Retina (tissue), 1 donor: Measurements from ENCODE around the gene CAMK4.
A peak's percentile ranks its signal among the peaks of the same experiment; 100 is the strongest.

ENCODE experiments used
- DNase-seq: peaks from one replicate; pipeline ENCODE4 v3.0.0-alpha.2; 2016

The CAMK4 gene

DNA sequence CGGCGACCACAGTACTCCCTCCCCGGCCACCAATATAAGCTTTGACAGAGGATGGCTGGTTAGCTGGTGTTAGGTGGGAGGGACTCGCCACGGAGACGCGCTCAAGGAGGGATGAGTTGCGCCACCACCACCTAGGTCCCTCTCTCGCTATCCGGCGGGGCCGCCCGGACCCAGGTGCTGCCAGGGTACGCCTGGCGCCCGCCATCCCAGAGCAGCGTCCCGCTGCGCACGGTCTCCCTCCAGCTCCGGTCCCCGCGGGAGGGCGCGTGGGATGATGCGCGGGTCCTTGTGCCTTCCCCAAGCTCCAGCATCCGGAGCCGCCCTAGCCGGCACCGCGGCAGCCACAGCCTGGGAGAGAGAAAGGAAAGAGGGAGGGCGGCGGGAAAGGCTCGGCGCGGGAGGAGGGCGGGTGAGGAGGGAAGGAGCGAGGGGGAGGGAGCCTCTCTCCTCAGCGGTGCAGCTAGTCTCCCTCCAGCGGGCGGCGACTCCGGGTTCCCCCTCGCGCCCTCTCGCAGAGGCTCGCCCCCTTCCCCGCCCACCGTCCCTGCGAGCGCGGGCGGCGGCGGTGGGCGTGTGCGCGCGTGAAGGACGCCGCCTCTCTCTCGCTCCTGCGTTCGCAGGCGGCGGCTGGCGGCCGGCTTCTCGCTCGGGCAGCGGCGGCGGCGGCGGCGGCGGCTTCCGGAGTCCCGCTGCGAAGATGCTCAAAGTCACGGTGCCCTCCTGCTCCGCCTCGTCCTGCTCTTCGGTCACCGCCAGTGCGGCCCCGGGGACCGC is at the start of gene CAMK4:
CAMK4 (plus strand) TSS at position 598 of the 774 bp plus-strand sequence; CDS start at position 698, 100 bp downstream.
- peak; percentile 93 for DNase-seq

DNA sequence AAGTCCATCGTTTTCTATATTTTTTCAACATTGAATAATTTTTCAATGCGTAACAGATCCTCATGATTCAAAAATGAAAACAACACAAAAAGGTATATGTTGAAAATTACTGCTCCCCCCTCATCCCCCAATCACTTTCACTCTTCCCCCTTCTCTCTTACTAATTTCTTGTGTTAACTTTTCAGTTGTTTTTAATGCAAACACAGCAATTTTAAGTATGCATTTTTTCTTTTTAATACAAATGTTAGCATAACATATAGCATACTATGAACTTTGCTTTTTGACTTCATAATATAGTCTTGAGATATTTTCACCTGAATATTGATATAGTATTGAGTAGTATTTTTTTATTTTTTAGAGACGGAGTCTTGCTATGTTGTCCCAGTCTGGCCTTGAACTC is 41.1 kb upstream of the CAMK4 start:
- no peak for DNase-seq

DNA sequence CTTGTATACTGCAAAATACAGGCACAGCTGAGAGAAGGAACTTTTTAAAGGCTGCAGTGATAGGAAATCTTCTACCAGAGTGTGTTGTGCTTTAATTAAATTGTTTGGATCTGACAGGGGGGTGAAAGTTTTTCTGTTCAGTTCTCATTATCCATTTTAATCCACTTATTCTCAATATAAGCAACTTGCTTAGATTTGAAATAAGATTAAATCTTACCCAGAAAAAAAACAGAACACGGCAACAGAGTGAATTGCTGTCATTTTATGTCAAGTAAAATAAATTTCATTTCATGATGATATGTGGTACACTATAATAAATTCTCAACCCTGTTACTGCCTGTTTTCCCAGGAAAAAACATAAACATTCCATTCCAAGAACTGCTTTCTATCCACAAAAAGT is 37.1 kb upstream of the CAMK4 start:
- no peak for DNase-seq

DNA sequence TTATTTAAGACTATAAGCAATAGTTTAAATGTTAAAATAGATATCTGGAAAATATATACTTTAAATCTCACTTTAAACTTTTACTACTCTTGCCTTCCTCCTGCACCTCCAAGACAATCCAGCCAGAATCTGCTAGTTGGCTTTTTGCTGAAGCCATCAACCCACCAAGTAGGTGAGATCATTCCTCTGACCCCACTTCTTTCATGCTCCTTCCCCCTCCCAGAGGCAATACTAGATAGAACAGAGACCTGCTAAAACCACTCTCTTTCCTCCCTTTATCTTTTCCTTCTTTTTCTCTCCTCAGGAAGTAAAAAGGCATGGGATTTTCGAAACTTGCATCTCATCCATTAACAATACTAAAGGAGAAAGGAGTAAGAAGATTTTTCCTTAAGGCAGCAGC is 30.1 kb upstream of the CAMK4 start:
- DNase-seq: no peak

DNA sequence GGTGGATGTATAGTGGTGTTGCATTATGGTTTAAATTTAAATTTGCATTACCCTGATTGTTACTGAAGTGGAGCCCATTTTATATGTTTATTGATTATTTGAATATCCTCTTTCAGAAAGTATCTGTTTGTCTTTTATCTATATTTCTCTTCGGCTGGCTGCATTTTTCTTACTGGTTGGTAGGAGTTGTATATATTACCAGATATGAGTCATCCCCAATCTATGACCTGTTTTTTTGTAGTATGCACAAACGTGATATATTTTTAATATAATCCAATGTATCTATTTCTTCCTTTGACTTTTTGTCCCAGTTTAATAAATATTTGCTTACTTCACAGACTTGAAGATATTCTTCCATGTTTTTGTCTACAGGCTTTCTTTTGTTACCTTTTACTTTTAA is 29.3 kb upstream of the CAMK4 start:
- DNase-seq: no peak

DNA sequence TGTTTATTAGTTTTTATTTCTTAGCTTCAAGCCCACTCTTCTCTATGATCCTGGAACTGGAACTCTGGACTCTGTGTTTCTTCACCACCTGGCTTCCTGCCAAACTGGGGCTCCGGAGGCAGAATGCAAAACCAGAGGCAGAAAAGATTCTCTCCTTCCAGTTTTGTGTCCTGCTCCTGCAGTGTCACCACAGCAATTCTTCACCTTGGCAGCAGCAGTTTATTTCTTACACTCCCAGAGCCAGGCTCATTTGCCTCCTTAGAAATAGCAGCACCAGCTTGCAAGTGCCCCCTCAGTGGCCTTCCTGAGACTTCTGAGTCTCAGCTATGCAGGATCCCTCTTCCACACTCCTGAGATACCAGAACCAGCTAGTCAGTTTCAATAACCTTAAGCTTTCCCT is 26.7 kb upstream of the CAMK4 start:
- DNase-seq: no peak

DNA sequence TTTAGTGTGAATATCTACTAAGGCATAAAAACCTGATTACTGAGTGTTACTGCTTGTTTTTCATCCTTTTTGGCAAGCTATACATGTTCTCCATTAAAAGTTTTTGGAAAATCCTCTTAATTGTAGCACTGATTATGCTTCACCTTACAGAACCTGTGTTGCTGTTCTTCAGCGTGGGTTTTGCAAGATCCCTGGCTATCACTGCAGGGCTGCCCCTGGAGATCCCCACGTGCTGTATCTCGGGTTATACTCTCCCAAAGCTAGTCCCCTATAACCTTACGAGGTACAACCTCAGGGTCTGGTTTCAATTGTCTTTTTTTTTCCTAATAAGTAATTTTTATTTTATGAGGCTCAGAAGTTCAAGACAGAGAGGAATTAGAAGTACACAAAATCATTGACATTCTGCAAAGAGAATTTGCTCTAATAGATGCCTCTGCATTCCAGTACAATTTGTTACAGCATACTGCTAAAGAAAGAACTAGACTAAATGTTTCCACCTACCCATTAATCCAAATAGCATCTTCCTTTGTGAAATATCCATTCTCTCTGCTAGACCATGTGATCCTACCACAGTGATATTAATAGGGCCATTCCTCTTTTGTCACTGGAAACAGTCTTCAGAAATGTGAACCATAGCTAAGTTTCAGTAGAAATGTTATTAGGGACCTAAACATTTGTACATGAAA is 25.8 kb upstream of the CAMK4 start:
- DNase-seq: no peak

DNA sequence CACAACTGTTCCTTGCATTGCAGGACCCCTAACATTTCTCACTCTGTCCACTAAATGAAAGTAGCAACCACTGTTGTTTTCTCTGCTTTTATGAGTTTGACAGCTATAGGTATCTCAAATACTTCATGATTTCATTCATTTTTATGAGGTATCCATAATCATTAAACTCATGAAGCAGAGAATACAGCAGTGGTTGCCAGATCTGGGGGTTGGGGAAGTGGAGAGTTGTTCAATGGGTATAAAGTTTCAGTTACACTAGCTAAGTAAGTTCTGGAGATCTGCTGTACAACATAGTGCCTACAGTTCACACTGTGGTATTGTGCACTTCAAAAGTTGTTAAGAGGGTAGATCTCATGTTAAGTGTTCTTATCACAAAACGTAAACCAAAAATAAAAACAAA is 23.4 kb upstream of the CAMK4 start:
- DNase-seq: no peak

DNA sequence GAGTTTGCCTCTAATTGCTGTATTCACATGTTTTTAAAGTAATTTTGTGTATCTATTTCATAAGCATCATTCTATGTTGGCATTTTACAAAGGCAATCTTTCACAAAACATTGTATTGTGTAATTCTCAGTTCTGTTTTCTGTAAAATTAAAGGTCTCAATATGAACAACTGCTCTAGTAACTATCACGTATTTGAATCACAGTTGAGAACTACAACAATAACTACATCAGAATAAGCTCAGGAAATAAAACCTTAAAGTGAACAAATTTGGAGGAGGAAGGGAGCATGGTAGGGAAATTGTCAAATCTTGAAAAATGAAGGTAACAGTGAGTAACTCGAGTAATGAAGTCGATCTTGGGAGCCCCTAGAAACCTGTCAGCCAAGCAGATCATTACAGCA is 22.5 kb upstream of the CAMK4 start:
- DNase-seq: no peak

DNA sequence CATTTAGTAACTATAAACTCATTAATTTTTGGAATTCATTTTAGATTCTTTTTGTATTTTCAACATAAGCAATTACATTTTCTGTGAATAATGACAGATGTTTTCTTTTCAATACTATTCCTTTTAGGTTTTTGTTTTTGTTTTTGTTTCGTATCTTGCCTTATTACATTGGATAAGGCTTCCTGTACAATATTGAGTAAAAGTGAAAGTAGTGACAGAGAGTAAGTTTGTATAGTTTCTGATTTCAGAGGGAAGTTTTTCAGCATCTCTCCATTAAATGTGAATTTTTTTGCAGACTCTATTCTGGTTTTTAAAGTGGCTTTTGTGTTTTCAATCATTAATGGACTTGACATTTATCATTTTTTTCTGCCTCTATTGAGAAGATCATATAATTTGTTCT is 12.8 kb upstream of the CAMK4 start:
- DNase-seq: no peak

DNA sequence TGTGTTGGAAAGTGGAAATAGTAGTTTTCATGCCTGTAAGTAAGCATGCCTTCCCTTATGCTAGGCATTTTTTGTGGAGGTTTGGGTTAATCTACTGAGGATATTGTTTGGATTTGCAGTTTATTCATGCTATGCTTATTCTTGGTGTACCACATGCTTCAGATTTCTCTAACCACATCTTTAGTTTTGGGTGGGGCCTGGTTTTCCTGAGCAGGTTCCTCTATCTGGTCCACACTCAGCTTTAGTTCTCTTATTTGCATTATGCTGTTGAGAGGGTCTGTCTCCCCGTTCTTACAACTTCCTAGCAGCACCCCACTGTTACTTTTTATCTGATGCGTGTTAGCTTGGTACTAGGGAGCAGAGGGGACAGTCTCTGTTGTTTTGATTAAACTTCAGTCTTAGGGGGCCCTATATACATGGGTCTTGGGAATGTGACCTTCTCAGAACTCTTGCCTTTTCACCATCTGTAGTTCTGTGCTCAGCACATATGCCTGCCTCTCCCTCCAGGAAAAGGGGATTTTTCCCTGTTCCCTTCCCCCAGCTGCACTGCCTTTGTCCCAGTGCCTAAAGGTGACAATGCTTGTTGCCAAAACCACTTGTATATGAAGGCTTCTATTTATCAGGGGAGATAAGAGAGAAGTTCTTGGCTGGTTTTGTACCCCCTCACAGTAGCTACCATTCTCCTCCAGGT is 10.0 kb upstream of the CAMK4 start:
- no peak for DNase-seq

DNA sequence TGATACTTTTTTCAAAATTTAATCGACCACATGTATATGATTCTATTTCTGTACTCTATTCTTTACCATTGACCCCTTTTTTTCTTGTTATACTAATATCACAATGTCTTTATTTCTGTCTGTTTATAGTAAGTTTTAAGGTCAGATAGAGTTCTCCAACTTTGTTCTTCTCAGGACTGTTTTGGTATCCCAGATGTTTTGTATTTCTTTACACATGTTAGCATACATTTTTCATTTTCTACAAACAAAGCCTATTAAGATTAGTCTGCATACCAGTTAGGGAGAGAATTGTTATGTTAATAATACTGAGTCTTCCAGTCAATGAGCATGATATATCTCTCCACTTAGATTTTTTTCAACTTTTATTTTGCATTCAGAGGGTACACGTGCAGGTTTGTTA is 8.2 kb upstream of the CAMK4 start:
- no peak for DNase-seq

DNA sequence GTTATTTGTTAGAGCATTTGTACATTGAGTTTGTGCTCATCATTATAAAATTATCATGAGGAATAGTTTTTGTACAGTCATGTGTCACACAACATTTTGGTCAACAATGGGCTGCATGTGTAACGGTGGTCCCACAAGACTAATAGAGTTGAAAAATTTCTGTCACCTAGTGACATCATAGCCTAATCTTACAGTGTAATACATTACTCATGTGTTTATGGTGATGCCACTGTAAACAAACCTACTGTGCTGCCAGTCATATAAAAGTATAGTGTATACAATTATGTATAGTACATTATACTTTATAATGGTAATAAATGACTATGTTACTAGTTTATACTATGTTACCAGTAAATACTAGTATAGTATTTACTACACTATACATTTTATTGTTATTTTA is 3.0 kb upstream of the CAMK4 start:
- DNase-seq: no peak

DNA sequence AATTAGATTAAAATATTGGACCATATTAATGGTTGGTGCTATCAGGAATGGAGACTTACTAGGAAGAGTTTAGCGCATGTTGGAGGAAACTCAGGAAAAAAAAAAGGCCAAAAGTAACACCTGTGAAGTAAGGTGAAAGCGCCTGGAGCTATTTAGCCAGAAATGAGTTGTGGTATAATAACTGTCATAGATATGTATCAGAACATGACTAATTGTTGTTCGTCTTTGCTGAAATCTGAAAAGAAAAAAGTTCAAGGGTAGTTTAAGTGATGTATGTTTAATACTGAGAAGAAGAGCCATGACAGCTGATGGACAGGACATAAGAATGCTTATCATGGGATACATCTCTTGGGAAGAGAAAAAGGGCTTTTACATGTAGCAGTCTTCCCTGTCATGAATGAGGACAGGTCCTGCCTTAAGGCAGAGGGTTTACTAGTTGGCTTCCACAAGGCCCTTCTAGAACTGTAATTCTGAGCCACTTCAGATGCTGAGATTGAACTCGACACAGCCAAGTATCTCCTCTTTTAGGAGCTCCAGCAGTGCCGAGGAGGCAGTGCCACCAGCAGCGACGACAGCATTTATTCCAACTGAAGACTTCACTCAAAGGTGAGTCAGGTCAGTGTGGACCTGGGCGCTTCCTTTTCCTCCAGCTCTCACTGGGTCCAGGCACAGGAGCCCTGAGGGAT is 940 bp upstream of the CAMK4 start:
- DNase-seq: no peak

DNA sequence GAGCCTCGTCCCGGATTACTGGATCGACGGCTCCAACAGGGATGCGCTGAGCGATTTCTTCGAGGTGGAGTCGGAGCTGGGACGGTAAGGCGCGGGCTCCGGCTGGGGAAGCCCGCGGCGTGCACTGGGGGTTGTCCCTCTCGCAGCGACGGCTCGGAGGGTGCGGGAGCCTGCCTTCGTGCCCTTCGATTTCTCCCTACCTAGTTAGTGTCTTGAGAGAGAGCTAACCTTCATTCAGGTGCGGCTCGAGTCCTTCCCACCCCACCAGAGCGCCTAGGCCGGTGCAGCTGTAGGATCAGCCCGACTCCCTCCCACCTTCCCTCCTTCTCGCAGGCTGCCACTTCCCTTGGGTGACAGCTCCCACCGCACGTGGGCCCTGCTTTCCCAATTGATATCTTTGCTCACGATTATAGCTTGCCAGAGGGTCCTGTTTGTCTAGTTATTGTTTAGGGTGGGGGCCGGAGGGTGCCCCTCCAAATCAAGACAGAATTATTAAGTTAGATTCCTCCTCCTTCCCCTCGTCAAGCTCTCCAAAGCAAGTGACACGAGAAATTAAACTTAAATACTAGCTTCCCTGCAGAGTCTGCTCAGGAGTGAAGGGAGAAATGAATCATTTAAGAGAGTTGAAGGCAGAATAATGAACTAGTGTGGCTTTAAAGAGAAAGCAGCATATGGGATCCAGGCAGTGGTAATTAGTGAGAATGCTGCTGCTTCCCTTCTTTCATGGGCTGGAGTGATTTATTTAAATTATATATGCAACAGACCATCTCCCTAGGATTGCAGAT is 569 bp downstream of the CAMK4 start:
- DNase-seq: peak; percentile 25

DNA sequence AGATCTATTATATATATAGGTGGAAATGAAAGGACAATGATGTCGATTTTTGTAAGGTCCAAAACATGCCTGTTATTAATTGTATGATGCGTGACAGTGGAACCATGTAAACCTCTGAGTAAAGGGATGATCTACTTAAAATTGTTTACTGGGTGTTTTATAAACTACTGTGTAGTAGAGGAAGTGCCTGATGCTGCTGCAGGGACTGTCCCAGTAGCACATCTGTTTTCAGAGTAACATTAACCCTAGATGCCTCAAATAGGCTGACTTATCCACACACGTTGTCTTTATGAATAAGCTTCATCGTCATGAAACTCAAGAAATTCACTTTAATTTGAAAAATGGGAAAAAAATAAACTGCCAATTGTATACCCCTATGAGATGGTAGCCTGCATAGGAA is 1.7 kb downstream of the CAMK4 start:
- DNase-seq: no peak

DNA sequence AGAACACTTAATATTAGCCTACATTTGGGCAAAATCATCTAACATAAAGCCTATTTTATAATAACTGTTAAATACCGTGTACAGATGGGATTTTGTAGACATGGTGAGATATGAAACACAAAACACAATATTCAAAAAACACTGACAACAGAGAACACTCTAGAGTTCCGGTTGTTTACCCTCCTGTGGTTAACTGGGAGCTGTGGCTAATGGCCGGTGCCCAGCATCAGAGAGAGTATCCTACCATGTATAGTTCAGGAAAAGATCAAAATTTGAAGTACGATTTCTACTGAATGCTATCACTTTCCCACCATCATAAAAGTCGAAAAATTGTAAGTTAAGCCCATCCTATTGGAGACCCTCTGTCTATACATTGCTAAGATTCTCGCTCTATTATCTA is 2.4 kb downstream of the CAMK4 start:
- no peak for DNase-seq

DNA sequence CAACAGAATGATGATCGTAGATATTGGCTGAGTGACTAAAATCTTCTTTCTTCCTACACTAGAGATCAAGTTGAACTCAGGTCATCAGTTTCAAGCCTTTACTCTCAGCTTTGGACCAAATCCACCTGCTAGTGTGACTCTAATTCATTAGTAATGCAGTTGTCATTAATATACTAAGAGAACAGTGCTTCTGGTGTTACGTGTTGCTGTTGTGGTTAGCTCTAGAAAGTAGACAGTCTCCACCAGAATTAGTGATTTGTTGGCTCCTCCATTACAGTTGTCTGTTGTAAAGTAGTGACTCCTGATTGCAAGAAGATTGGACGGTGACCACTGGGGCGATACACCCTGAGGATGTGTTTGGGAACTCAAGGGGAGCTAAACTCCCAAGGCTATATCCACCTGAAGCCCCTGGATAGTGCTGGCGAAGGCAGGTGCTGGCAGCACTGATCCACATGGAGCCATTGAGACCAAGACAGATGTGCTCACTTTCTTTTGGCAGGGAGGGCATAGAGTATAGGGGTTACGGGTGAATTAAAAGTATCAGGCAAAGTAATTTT is 3.1 kb downstream of the CAMK4 start:
- no peak for DNase-seq

DNA sequence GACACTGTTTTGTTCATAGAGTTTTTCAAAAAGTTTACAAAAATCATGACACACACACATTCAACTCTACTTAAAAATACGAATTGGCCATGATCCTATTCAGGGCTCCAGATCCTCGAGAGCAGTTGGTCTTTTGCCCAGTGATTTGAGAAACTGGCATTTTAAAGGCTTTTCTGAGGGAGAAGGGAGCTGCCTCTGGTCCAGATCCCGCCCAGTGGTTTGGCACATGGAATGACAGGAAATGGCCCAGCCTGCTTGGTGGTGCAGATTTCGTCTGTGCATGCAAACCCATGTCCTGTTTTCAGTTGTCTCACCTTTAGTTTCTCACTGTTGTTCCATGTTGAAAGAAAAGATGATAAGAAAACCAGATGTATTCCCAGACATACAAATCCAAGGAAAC is 3.6 kb downstream of the CAMK4 start:
- DNase-seq: no peak

DNA sequence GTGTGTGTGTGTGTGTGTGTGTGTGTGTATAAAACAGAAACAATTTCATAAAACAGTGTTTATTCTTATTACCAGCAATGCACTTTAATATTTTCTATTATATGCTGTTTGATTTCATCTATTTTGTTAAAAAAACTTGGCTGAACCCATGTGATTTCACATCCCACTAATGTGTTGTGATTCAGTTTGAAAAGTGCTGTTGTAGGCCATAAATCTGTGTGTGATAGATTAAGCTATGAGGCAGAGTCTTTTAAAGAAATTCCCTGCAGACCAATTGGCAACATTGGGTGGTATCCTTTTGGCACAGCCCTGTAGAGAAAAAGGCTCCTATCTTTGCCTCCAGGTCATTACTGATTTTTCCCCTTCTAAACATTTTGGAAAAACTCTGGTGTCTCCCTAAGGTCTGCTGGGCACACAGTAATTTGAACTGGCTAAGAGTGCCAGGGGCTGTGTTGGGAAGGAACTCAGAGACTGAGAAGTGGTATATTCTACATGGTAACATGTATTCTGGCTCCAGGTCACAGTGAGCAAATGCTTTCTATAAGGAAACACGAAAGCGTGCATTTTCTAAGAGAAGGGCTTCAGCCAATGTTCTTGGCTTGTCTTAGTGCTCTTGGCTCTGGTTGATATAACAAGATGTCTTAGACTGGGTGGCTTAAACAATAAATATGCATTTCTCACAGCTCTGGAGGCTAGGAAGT is 4.5 kb downstream of the CAMK4 start:
- DNase-seq: no peak

DNA sequence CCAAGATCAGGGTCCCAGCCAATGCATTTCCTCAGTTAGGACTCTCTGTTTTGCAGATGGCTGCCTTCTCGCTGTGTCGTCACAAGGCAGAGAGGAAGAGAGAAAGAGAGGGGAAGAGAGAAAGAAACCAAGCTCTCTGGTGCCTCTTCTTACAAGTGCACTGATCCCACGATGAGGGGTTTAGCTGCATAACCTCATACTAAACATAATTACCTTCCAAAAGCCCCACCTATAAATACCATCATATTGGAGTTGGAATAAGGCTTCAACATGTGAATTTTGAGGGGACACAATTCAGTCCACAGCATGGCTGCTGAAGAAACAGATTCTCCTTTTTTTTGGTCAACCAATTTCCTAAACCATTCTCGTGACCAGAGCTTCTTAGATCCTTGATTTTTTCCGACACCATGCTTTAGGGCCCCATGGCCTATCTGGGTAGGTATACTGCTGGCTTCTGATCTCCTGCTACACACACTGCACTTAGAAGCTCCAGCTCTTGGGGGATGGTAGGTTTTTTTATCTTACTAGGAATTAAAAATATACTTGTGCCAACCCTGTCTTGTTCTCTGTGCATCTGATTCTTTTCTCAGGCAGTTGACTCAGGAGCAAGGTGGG is 5.1 kb downstream of the CAMK4 start:
- no peak for DNase-seq
